A673 (cell line): Measurements from ENCODE around the gene ADCY5.

Experiments
- EZH2 ChIP-seq: fragments of 200-600 bp; sonication (generic); IDR thresholded peaks from 2 replicates; pipeline ENCODE4 v1.6.1; 2017; ENCODE audit warnings: borderline replicate concordance, low read depth, mild to moderate bottlenecking, mixed read lengths, antibody characterized with exemption, low read length; ENCODE audit not compliant: poor library complexity, severe bottlenecking
- TF ChIP-seq, protein P1 (sequence below): fragments of 300-800, 200-600 bp; sonication (generic); conservative IDR thresholded peaks from 2 replicates; pipeline ENCODE4 v1.5.1; 2017; ENCODE audit warnings: low read depth, mild to moderate bottlenecking, antibody characterized with exemption, low read length, moderate library complexity, mixed read lengths

DNA sequence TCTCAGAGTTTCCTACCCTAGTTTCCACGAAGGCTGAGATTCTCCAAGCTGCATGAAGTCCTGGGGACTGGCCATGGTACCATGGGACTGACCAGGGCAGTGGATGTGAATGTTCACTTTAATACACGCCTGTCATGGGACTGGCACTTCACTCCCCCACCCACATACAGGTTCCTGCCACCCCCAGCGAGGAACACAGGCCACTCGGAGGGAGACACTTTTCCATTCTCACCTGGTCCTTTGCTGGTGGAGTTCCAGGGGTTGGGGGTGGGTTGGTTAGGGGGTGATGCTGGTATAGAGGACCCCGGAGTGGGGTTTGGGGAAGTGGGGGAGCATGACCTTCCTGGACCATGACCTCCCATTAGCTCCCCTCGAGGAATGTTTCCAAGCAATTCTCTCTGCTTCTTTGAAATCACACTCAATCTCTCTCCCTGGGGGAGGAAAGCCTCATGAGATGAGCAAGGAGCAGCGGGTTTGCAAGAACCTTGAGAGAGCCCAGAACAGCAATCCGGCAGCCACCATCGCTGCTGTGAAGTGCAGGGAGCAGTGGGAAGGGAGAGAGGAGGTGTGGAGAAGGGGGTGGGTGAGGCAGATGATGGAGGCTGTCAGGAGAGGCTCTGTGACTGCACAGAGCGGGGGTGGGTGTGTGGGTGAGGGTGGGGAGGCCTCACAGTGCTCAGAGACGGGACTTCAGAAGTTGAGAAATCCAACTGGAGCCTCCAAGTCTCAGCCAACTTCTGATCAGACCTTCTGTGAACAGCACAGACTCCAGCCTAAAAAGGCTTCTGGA is 69.7 kb downstream of the ADCY5 start:
- TF ChIP-seq, protein P1, sequence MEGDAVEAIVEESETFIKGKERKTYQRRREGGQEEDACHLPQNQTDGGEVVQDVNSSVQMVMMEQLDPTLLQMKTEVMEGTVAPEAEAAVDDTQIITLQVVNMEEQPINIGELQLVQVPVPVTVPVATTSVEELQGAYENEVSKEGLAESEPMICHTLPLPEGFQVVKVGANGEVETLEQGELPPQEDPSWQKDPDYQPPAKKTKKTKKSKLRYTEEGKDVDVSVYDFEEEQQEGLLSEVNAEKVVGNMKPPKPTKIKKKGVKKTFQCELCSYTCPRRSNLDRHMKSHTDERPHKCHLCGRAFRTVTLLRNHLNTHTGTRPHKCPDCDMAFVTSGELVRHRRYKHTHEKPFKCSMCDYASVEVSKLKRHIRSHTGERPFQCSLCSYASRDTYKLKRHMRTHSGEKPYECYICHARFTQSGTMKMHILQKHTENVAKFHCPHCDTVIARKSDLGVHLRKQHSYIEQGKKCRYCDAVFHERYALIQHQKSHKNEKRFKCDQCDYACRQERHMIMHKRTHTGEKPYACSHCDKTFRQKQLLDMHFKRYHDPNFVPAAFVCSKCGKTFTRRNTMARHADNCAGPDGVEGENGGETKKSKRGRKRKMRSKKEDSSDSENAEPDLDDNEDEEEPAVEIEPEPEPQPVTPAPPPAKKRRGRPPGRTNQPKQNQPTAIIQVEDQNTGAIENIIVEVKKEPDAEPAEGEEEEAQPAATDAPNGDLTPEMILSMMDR, result no peak
- no peak for TF ChIP-seq EZH2
